SU-DHL-6 (cell line): ENCODE results near the gene SMG7.

Experiments
- H2AFZ ChIP-seq: fragments of 200-600 bp; sonication (generic); 2 replicates; pipeline ENCODE4 v1.6.1; 2014; ENCODE audit warnings: low read depth, mild to moderate bottlenecking, moderate library complexity, mixed read lengths, antibody characterized with exemption, low read length; ENCODE audit not compliant: severe bottlenecking
- H3F3A ChIP-seq: fragments of 200-600 bp; shearing (Covaris generic); 2 replicates; pipeline ENCODE4 v1.6.0; 2016; ENCODE audit warnings: antibody characterized with exemption, mild to moderate bottlenecking; ENCODE audit not compliant: insufficient read depth
- H3K27ac ChIP-seq: fragments of 200-600 bp; sonication (generic); 2 replicates; pipeline ENCODE4 v1.5.1; 2016; ENCODE audit warnings: low read depth, mild to moderate bottlenecking, low read length, moderate library complexity, mixed read lengths
- H3K27me3 ChIP-seq: fragments of 200-600 bp; sonication (generic), shearing (Covaris generic); 2 replicates; pipeline ENCODE4 v1.6.0; 2014; ENCODE audit warnings: mild to moderate bottlenecking, low read length
- H3K36me3 ChIP-seq: fragments of 200-600 bp; sonication (generic); 2 replicates; pipeline ENCODE4 v1.6.1; 2014; ENCODE audit warnings: mild to moderate bottlenecking, low read length, mixed read lengths
- H3K4me2 ChIP-seq: fragments of 300-600, 200-600 bp; shearing (Covaris generic), sonication (generic); 2 replicates; pipeline ENCODE4 v1.6.0; 2014; ENCODE audit warnings: low read length, low read depth, mild to moderate bottlenecking; ENCODE audit not compliant: poor library complexity, severe bottlenecking
- H3K4me3 ChIP-seq: fragments of 200-600 bp; sonication (generic); 2 replicates; pipeline ENCODE4 v1.5.1; 2014; ENCODE audit warnings: antibody characterized with exemption, low read length, mild to moderate bottlenecking, mixed read lengths; ENCODE audit not compliant: insufficient read depth, poor library complexity, severe bottlenecking
- H3K79me2 ChIP-seq: fragments of 200-600 bp; sonication (generic); 2 replicates; pipeline ENCODE4 v1.6.1; 2014; ENCODE audit warnings: mild to moderate bottlenecking, low read length, moderate library complexity; ENCODE audit not compliant: insufficient read depth
- H3K9ac ChIP-seq: fragments of 200-600 bp; sonication (generic); 2 replicates; pipeline ENCODE4 v1.7.0; 2014; ENCODE audit warnings: mild to moderate bottlenecking, low read length
- H3K9me2 ChIP-seq: fragments of 200-600 bp; sonication (generic); replicated peaks from 2 replicates; pipeline ENCODE4 v1.6.1; 2014; ENCODE audit warnings: low read length; ENCODE audit not compliant: insufficient read depth
- H3K9me3 ChIP-seq: fragments of 200-600 bp; sonication (generic); 2 replicates; pipeline ENCODE4 v1.6.1; 2014; ENCODE audit warnings: low read length, mixed read lengths; ENCODE audit not compliant: insufficient read depth
- H4K20me1 ChIP-seq: fragments of 200-600 bp; sonication (generic); 2 replicates; pipeline ENCODE4 v1.6.1; 2014; ENCODE audit warnings: low read depth, mild to moderate bottlenecking, antibody characterized with exemption, low read length, moderate library complexity, mixed read lengths
- EZH2phosphoT487 ChIP-seq: fragments of 200-600 bp; sonication (generic), shearing (Covaris generic); conservative IDR thresholded peaks from 2 replicates; pipeline ENCODE4 v1.6.1; 2018; ENCODE audit warnings: mild to moderate bottlenecking, antibody characterized with exemption, low read length, moderate library complexity, mixed read lengths
- TF ChIP-seq, protein P1 (sequence below): fragments of 200-600 bp; sonication (generic); IDR thresholded peaks from one replicate; pipeline ENCODE4 v1.5.1; 2017; ENCODE audit warnings: antibody characterized with exemption, mild to moderate bottlenecking, low read length, moderate library complexity; ENCODE audit not compliant: insufficient read depth, poor library complexity, severe bottlenecking

The SMG7 gene

DNA sequence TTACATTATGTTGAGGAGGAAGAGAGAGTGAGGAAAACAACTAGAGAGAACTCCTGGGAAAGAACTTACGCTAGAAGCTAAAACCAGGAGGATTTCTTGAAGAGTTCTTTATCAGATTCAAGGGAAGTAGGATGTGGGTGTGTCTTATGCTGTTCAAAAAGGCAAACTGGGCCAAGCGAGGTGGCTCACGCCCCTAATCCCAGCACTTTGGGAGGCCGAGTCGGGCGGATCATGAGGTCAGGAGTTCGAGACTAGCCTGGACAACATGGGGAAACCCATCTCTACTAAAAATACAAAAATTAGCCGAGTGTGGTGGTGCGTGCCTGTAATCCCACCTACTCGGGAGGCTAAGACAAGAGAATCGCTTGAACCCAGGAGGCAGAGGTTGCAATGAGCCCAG lies 23.1 kb downstream of the SMG7 start:
- H3K9me2 ChIP-seq: no peaks in the 10 kb centered on the region
- no peak overlapping the region for H3K4me2 ChIP-seq
- no peaks in the 10 kb centered on the region for H3K9me3 ChIP-seq
- H3K79me2 ChIP-seq: peaks cover 96% of the 10 kb centered on the region
- peaks cover 10% of the 10 kb centered on the region; the same call in 1 of the 2 replicates for H3F3A ChIP-seq
- no peak overlapping the region for H3K27ac ChIP-seq
- no peaks in the 10 kb centered on the region for H3K27me3 ChIP-seq
- no peak for TF ChIP-seq EZH2phosphoT487
- TF ChIP-seq, protein P1, sequence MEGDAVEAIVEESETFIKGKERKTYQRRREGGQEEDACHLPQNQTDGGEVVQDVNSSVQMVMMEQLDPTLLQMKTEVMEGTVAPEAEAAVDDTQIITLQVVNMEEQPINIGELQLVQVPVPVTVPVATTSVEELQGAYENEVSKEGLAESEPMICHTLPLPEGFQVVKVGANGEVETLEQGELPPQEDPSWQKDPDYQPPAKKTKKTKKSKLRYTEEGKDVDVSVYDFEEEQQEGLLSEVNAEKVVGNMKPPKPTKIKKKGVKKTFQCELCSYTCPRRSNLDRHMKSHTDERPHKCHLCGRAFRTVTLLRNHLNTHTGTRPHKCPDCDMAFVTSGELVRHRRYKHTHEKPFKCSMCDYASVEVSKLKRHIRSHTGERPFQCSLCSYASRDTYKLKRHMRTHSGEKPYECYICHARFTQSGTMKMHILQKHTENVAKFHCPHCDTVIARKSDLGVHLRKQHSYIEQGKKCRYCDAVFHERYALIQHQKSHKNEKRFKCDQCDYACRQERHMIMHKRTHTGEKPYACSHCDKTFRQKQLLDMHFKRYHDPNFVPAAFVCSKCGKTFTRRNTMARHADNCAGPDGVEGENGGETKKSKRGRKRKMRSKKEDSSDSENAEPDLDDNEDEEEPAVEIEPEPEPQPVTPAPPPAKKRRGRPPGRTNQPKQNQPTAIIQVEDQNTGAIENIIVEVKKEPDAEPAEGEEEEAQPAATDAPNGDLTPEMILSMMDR: no peak
- H3K9ac ChIP-seq: no peak overlapping the region
- H3K36me3 ChIP-seq: no peaks in the 10 kb centered on the region
- H3K4me3 ChIP-seq: no peak overlapping the region
- peaks cover 33% of the 10 kb centered on the region for H4K20me1 ChIP-seq
- no peak overlapping the region for H2AFZ ChIP-seq

DNA sequence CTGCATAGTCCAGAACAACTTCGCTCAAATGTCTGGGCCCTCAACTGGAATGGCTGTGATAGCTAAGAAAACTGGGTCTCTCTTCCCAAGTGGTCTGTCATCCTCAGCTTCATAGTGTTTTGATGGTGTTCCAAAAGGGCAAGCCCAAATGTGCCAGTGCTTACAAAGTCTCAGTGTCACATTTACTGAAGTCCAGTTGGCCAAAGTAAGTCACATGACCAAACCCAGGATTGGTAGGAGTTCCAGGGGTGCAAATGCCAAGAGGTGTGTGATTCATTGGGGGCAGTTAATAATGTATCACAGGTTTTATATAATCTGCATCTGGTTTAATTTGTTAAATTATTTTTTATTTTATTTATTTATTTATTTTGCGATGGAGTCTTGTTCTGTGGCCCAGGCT lies 24.9 kb downstream of the SMG7 start:
- Histone ChIP-seq H3K27ac (no peak overlapping the region), H3K4me2 (no peak overlapping the region)

DNA sequence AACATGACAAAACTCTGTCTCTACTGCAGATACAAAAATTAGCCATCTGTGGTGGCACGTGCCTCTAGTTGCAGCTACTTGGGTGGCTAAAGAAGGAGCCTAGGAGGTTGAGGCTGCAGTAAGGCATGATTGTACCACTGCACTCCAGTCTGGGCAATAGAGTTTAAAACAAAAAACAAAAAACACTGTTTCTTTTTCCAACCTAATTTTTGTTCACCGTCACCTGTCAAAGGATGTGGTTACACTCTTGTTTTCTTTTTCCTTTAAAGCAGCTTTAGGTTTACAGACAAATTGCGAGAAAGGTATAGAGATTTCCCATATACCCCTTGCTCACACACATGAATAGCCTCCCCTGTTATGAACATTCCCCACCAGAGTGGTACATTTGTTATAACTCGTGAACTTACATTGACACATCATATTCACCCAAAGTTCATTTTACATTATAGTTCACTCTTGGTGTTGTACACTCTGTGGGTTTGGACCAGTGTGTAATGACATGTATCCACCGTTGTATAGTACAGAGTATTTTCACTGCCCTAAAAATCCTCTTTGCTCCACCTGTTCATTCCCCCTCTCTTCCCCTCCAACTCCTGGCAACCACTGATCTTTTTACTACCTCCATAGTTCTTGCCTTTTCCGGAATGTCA lies 26.2 kb downstream of the SMG7 start:
- no peaks in the 10 kb centered on the region for H3K27me3 ChIP-seq
- no peaks in the 10 kb centered on the region for H3K9me3 ChIP-seq
- no peaks in the 10 kb centered on the region for H3K9me2 ChIP-seq
- H3F3A ChIP-seq: peaks cover 10% of the 10 kb centered on the region; the same call in 1 of the 2 replicates
- peaks cover 98% of the 10 kb centered on the region for H3K79me2 ChIP-seq
- TF ChIP-seq, protein P1: no peak
- TF ChIP-seq EZH2phosphoT487: no peak
- H3K4me3 ChIP-seq: no peak overlapping the region
- no peak overlapping the region for H3K27ac ChIP-seq
- H3K36me3 ChIP-seq: no peaks in the 10 kb centered on the region
- no peak overlapping the region for H3K4me2 ChIP-seq
- H2AFZ ChIP-seq: no peak overlapping the region
- peaks cover 47% of the 10 kb centered on the region for H4K20me1 ChIP-seq
- no peak overlapping the region for H3K9ac ChIP-seq

More for the DNA sequence above, 24.9 kb downstream of the SMG7 start:
- Histone ChIP-seq H4K20me1 (peaks cover 39% of the 10 kb centered on the region), H3K9me3 (no peaks in the 10 kb centered on the region), H3K4me3 (no peak overlapping the region), H2AFZ (no peak overlapping the region), H3K36me3 (no peaks in the 10 kb centered on the region), H3F3A (peaks cover 10% of the 10 kb centered on the region; the same call in 1 of the 2 replicates), H3K9ac (no peak overlapping the region), H3K79me2 (peaks cover 98% of the 10 kb centered on the region), H3K9me2 (no peaks in the 10 kb centered on the region), H3K27me3 (no peaks in the 10 kb centered on the region)
- TF ChIP-seq, protein P1: no peak
- TF ChIP-seq EZH2phosphoT487: no peak
